GM12891 (cell line): ENCODE measurements around the gene SMIM44.

Experiments used
- POLR2A ChIP-seq: IDR thresholded peaks from 2 replicates; pipeline ENCODE4 v1.6.1; 2011; ENCODE audit warnings: low read depth, low read length, control low read depth
- POLR2AphosphoS5 ChIP-seq: IDR thresholded peaks from 2 replicates; pipeline ENCODE4 v1.6.1; 2011; ENCODE audit warnings: low read depth, low read length, control low read depth
- TAF1 ChIP-seq: IDR thresholded peaks from 2 replicates; pipeline ENCODE4 v1.6.1; 2011; ENCODE audit warnings: low read depth, low read length, control low read depth

DNA sequence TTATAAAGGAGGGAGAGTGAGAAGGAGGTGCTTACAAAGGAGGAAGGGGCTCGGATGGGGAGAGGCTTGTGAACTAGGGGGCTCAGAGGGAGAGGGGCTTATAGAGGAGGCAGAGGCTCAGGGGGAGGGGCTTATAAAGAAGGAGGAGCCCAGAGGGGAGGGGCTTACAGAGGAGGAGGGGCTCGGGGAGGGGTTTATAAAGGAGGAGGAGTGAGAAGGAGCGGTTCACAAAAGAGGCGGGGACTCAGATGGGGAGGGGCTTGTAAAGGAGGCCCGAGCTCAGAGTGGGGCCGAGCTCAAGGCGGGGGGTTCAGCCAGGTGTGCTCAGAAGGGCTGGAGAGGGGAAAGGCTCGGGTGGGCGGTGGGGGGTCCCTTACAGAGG is 3.4 kb downstream of the SMIM44 start:
- TF ChIP-seq TAF1 = no peak
- TF ChIP-seq POLR2AphosphoS5 = no peak
- TF ChIP-seq POLR2A = no peak
